Adrenal gland (tissue), 5 donors: ENCODE data around the gene SPEG.

Experiments used
- CTCF ChIP-seq, 6 experiments: fragments of 450-650 bp in 4 of 6; fragments of 200-600 bp in 2 of 6; sonication (generic) in 1 of 6; IDR thresholded peaks; 1 replicate in 5 of 6; 2 replicates in 1 of 6; pipeline versions ENCODE4 v1.5.1 to v1.8.0; 2016 to 2021; ENCODE audit warnings: antibody characterized with exemption in 6 of 6, mild to moderate bottlenecking in 2 of 6, moderate library complexity in 1 of 6
- POLR2A ChIP-seq, 2 donors: fragments of 450-650 bp; IDR thresholded peaks; one replicate each; pipeline ENCODE4 v1.6.1; 2017; ENCODE audit warnings: antibody characterized with exemption in 2 of 2, mild to moderate bottlenecking in 2 of 2, moderate library complexity in 1 of 2
- donor health status: DM: no; HTN: no; CAD: no.

GRCh38 chr2:219472629-219473187, 38.1 kb downstream of the SPEG start:
- TF ChIP-seq CTCF (IDR thresholded peaks at IDR 0.05), result no peak
- no peak for TF ChIP-seq POLR2A (IDR thresholded peaks at IDR 0.05)
